H1 (cell line): ENCODE data around the gene ACAP3. TPM values are rescaled to one million over a fixed set of nuclear protein-coding genes. Genes with fewer than 3 reads are reported as not detected.

Experiments
- CTCF ChIA-PET: fragments of 300-600 bp; sonication (Branson Sonifier 250); formaldehyde crosslinking; loops from one replicate; lab custom pipeline; 2021; ENCODE audit not compliant: partially characterized antibody; lab: Charles Lee
- POLR2A ChIA-PET: fragments of 300-600 bp; sonication (Branson Sonifier 250); formaldehyde crosslinking; loops from one replicate; lab custom pipeline; 2021; ENCODE audit warnings: inconsistent platforms; ENCODE audit not compliant: partially characterized antibody; lab: Charles Lee
- DNase-seq, 2 experiments: peaks; one replicate each; pipeline versions ENCODE4 v3.0.0 to v3.0.0-alpha.2; 2010 to 2022; ENCODE audit warnings: low spot score in 2 of 2, low read depth in 1 of 2, mixed read lengths in 1 of 2
- FAIRE-seq: peaks from 2 replicates; lab custom pipeline; 2011; peaks lifted over from hg19 to GRCh38; lab: Jason Lieb, UNC
- H2AFZ ChIP-seq: 2 replicates; pipeline ENCODE4 v1.8.1; 2012; ENCODE audit warnings: low read length, inconsistent platforms
- H2AK5ac ChIP-seq: 2 replicates; pipeline ENCODE4 v1.6.1; 2013; ENCODE audit warnings: low read depth, low read length
- H2BK120ac ChIP-seq: replicated peaks from 2 replicates; pipeline ENCODE3; 2013; ENCODE audit warnings: low read depth, low read length, inconsistent platforms
- H2BK12ac ChIP-seq: 2 replicates; pipeline ENCODE4 v1.6.1; 2013; ENCODE audit warnings: low read depth, low read length
- H2BK15ac ChIP-seq: 2 replicates; pipeline ENCODE4 v1.6.1; 2013; ENCODE audit warnings: low read length
- H2BK20ac ChIP-seq: 2 replicates; pipeline ENCODE4 v1.6.1; 2013; ENCODE audit warnings: low read length
- H2BK5ac ChIP-seq: 2 replicates; pipeline ENCODE4 v1.6.1; 2013; ENCODE audit warnings: low read depth, low read length
- H3K14ac ChIP-seq: 2 replicates; pipeline ENCODE4 v1.6.1; 2013; ENCODE audit warnings: inconsistent platforms; ENCODE audit not compliant: insufficient read length
- H3K18ac ChIP-seq: 2 replicates; pipeline ENCODE4 v1.6.1; 2013; ENCODE audit warnings: low read length; ENCODE audit errors: extremely low read depth
- H3K23ac ChIP-seq: 2 replicates; pipeline ENCODE4 v1.6.1; 2013; ENCODE audit warnings: inconsistent platforms; ENCODE audit not compliant: insufficient read length
- H3K23me2 ChIP-seq: 2 replicates; pipeline ENCODE4 v1.6.1; 2013; ENCODE audit warnings: low read depth, low read length
- H3K27ac ChIP-seq: 2 replicates; pipeline ENCODE4 v1.6.1; 2011; ENCODE audit warnings: low read depth, low read length, inconsistent platforms
- H3K27me3 ChIP-seq, 4 experiments: replicated peaks in 1 of 4; 1 replicate in 1 of 4; 2 replicates in 3 of 4; pipeline versions ENCODE4 v1.6.1 to v1.8.1; 2011 to 2013; ENCODE audit warnings: low read length in 3 of 4, mild to moderate bottlenecking in 3 of 4, inconsistent platforms in 2 of 4, mixed read lengths in 2 of 4, moderate library complexity in 1 of 4; ENCODE audit not compliant: control insufficient read depth in 3 of 4, insufficient read depth in 3 of 4; ENCODE audit errors: extremely low read depth in 1 of 4
- H3K36me3 ChIP-seq, 4 experiments: 2 replicates each; pipeline versions ENCODE4 v1.6.1 to v1.8.1; 2011 to 2013; ENCODE audit warnings: mild to moderate bottlenecking in 4 of 4, low read length in 3 of 4, moderate library complexity in 2 of 4, control low read depth in 1 of 4, inconsistent platforms in 1 of 4; ENCODE audit not compliant: insufficient read depth in 4 of 4, control insufficient read depth in 2 of 4
- H3K4ac ChIP-seq: replicated peaks from 2 replicates; pipeline ENCODE3; 2013; ENCODE audit warnings: low read length, low read depth, mixed read lengths, inconsistent platforms; ENCODE audit not compliant: insufficient read length
- H3K4me1 ChIP-seq, 4 experiments: replicated peaks in 1 of 4; 1 replicate in 1 of 4; 2 replicates in 3 of 4; pipeline versions ENCODE4 v1.6.1 to v1.8.1; 2011 to 2013; ENCODE audit warnings: low read length in 3 of 4, inconsistent platforms in 2 of 4, mixed read lengths in 1 of 4; ENCODE audit not compliant: insufficient read depth in 4 of 4, control insufficient read depth in 3 of 4
- H3K4me2 ChIP-seq, 2 experiments: 2 replicates each; pipeline versions ENCODE4 v1.6.1 to v1.8.1; 2011 to 2013; ENCODE audit warnings: low read depth in 2 of 2, low read length in 2 of 2, control low read depth in 1 of 2, inconsistent platforms in 1 of 2, mild to moderate bottlenecking in 1 of 2; ENCODE audit not compliant: insufficient read depth in 1 of 2
- H3K4me3 ChIP-seq, 4 experiments: fragments of 200-600, 300-600 bp in 1 of 4; sonication (generic), shearing (Covaris generic), sonication (Bioruptor Twin) in 1 of 4; 2 replicates each; pipeline versions ENCODE4 v1.5.1 to v1.8.1; 2011 to 2016; ENCODE audit warnings: low read length in 4 of 4, low read depth in 3 of 4, control low read depth in 2 of 4, inconsistent platforms in 2 of 4, mild to moderate bottlenecking in 2 of 4, mixed read lengths in 1 of 4, moderate library complexity in 1 of 4; ENCODE audit not compliant: insufficient read depth in 2 of 4; ENCODE audit errors: extremely low read depth in 1 of 4
- H3K56ac ChIP-seq: replicated peaks from 2 replicates; pipeline ENCODE3; 2013; ENCODE audit warnings: low read depth, mild to moderate bottlenecking, mixed read lengths, low read length, inconsistent platforms; ENCODE audit not compliant: insufficient read length
- H3K79me1 ChIP-seq: 2 replicates; pipeline ENCODE4 v1.6.1; 2013; ENCODE audit warnings: low read depth, low read length, control low read depth
- H3K79me2 ChIP-seq, 2 experiments: 2 replicates each; pipeline versions ENCODE4 v1.6.1 to v1.8.1; 2012 to 2013; ENCODE audit warnings: low read length in 2 of 2, mild to moderate bottlenecking in 2 of 2, inconsistent platforms in 1 of 2; ENCODE audit not compliant: insufficient read depth in 2 of 2, control insufficient read depth in 1 of 2
- H3K9ac ChIP-seq, 4 experiments: replicated peaks in 1 of 4; 1 replicate in 1 of 4; 2 replicates in 3 of 4; pipeline versions ENCODE4 v1.6.1 to v1.8.1; 2011 to 2013; ENCODE audit warnings: low read depth in 3 of 4, low read length in 3 of 4, control low read depth in 2 of 4, mild to moderate bottlenecking in 2 of 4, moderate library complexity in 2 of 4, inconsistent platforms in 1 of 4; ENCODE audit errors: extremely low read depth in 1 of 4
- H3K9me3 ChIP-seq, 2 experiments: 2 replicates each; pipeline versions ENCODE4 v1.6.1 to v1.8.1; 2012 to 2013; ENCODE audit warnings: mild to moderate bottlenecking in 2 of 2, moderate library complexity in 2 of 2, control low read depth in 1 of 2, inconsistent platforms in 1 of 2, low read depth in 1 of 2, low read length in 1 of 2, mixed read lengths in 1 of 2; ENCODE audit not compliant: insufficient read depth in 2 of 2
- H4K20me1 ChIP-seq, 2 experiments: replicated peaks in 1 of 2; 2 replicates each; pipeline versions ENCODE3 to v1.8.1; 2011 to 2013; ENCODE audit warnings: inconsistent platforms in 2 of 2, low read length in 2 of 2, mild to moderate bottlenecking in 1 of 2; ENCODE audit not compliant: insufficient read depth in 2 of 2, control insufficient read depth in 1 of 2
- H4K5ac ChIP-seq: 2 replicates; pipeline ENCODE4 v1.6.1; 2013; ENCODE audit warnings: low read length, low read depth, mixed read lengths, inconsistent platforms; ENCODE audit not compliant: insufficient read length
- H4K8ac ChIP-seq: 2 replicates; pipeline ENCODE4 v1.8.0; 2013; ENCODE audit warnings: mild to moderate bottlenecking, moderate library complexity, low read length, inconsistent platforms; ENCODE audit not compliant: insufficient read depth; ENCODE audit errors: extremely low read depth
- H4K91ac ChIP-seq: replicated peaks from 2 replicates; pipeline ENCODE3; 2013; ENCODE audit warnings: low read length, mixed read lengths, inconsistent platforms; ENCODE audit not compliant: insufficient read length
- ASH2L ChIP-seq: fragments of 200-600, 300-600 bp; sonication (generic); IDR thresholded peaks from one replicate; pipeline ENCODE4 v1.7.1; 2017; ENCODE audit warnings: low read length
- CTBP2 ChIP-seq: IDR thresholded peaks from 2 replicates; pipeline ENCODE4 v1.7.0; 2011; ENCODE audit warnings: borderline replicate concordance, mild to moderate bottlenecking, moderate library complexity, mixed read lengths, low read length; ENCODE audit not compliant: insufficient read depth, insufficient read length
- EZH2 ChIP-seq: fragments of 200-600 bp; sonication (generic); IDR thresholded peaks from 2 replicates; pipeline ENCODE4 v1.7.1; 2012; ENCODE audit warnings: low read depth, mild to moderate bottlenecking, moderate library complexity, low read length, inconsistent platforms; ENCODE audit not compliant: severe bottlenecking
- NRF1 ChIP-seq: IDR thresholded peaks from 2 replicates; pipeline ENCODE4 v1.6.1; 2011; ENCODE audit warnings: mild to moderate bottlenecking, low read depth, low read length, improper control_type of control experiment
- POLR2A ChIP-seq, 2 experiments: IDR thresholded peaks; 1 replicate in 1 of 2; 2 replicates in 1 of 2; pipeline ENCODE4 v1.6.1; 2011; ENCODE audit warnings: low read depth in 2 of 2, low read length in 2 of 2, mild to moderate bottlenecking in 2 of 2; ENCODE audit errors: control extremely low read depth in 1 of 2
- POLR2AphosphoS5 ChIP-seq: IDR thresholded peaks from 2 replicates; pipeline ENCODE4 v1.6.1; 2011; ENCODE audit warnings: low read depth, low read length
- SRF ChIP-seq: IDR thresholded peaks from 2 replicates; pipeline ENCODE4 v1.6.1; 2011; ENCODE audit warnings: mild to moderate bottlenecking, low read depth, low read length, moderate library complexity
- TEAD4 ChIP-seq: IDR thresholded peaks from 2 replicates; pipeline ENCODE4 v1.6.1; 2012; ENCODE audit warnings: low read depth, low read length, inconsistent platforms, mixed read lengths
- USF2 ChIP-seq: IDR thresholded peaks from 2 replicates; pipeline ENCODE4 v1.6.1; 2011; ENCODE audit warnings: low read length, improper control_type of control experiment
- WGBS, 2 experiments: shearing (Covaris generic) in 1 of 2; methylation state at CpG; one replicate each; pipeline versions ENCODE4 v1.1.6 to v1.1.7; 2013 to 2015; ENCODE audit warnings: low lambda C conversion rate in 2 of 2, mixed read lengths in 2 of 2, inconsistent platforms in 1 of 2, low coverage in 1 of 2, missing lambda C conversion rate in 1 of 2; ENCODE audit not compliant: insufficient replicate concordance in 2 of 2, insufficient coverage in 1 of 2, insufficient read length in 1 of 2; ENCODE audit errors: extremely low coverage in 1 of 2, missing lambda C conversion rate in 1 of 2; 5-methylcytosine and 5-hydroxymethylcytosine counted together
- polyA plus RNA-seq, 7 experiments: library from polyadenylated mRNA; depleted of rRNA in 3 of 7; stranded (reverse) in 5 of 7; unstranded in 2 of 7; fragments of >200 nt in 5 of 7; fragments of 200-250 nt in 2 of 7; gene quantifications; 1 replicate in 5 of 7; 2 replicates in 1 of 7; 4 replicates in 1 of 7; pipeline versions ENCODE4 v1.2.1 to v1.2.3, GENCODE V29; 2011 to 2013; ENCODE audit warnings: missing spikeins in 2 of 7, mixed read lengths in 2 of 7
- total RNA-seq: library from RNA; stranded (reverse); fragmentation: NEBNext Ultra II Directional; extraction: Animal tissue kit (Norgen Biotek cat#: 25700); gene quantifications from 2 replicates; pipeline ENCODE4 v1.2.1, GENCODE V29; 2021

ACAP3 gene
- total and polyA plus RNA-seq, 2 of the 8 experiments (the other 6 are each of a cell fraction or from before 2014, with no cell fraction given) = 14.8 to 28.3 TPM

- no peak overlapping the region for H3K18ac ChIP-seq
- no peak overlapping the region for H2BK12ac ChIP-seq
- no peak overlapping the region for H3K4ac ChIP-seq
- H3K4me2 ChIP-seq = peak overlapping the region in 1 of 2 experiments; percentile 75; a peak in 2 of 4 replicates
- peaks cover 0 to 28% of the 10 kb centered on the region in 2 experiments; a peak in 3 of 4 replicates for H3K79me2 ChIP-seq
- ChIA-PET POLR2A (interaction anchor here (1.0 to 2.3 kb wide), 5 partner anchors 12 to 28 kb away, joined by 3 to 8 read pairs (median 5); partner anchors contain the start of gene AURKAIP1), CTCF (interaction anchor here (0.8 to 4.4 kb wide), 14 partner anchors 12 to 1035 kb away, joined by 3 to 34 read pairs (median 4); no protein-coding TSS in a partner anchor)
- no peak overlapping the region for H2AFZ ChIP-seq
- no peak overlapping the region for H3K27ac ChIP-seq
- H3K9me3 ChIP-seq = no peaks in the 10 kb centered on the region
- FAIRE-seq (no peak), DNase-seq (no peak)
- H4K5ac ChIP-seq = no peak overlapping the region
- no peak overlapping the region for H3K56ac ChIP-seq
- H4K8ac ChIP-seq = no peak overlapping the region
- H4K20me1 ChIP-seq = peaks cover 16 to 38% of the 10 kb centered on the region in 2 experiments
- no peak overlapping the region for H3K9ac ChIP-seq
- H3K27me3 ChIP-seq = no peaks in the 10 kb centered on the region
- no peaks in the 10 kb centered on the region for H3K36me3 ChIP-seq
- no peak overlapping the region for H2BK15ac ChIP-seq
- peaks cover 14% of the 10 kb centered on the region; the same call in 1 of the 2 replicates for H3K23me2 ChIP-seq
- H2AK5ac ChIP-seq = no peak overlapping the region
- WGBS, 2 experiments = 94% methylated on average over 9 of the region's 10 CpGs; no CpG with 5 or more reads in 1 of the 2 experiments
- no peak overlapping the region for H4K91ac ChIP-seq
- peaks cover 17% of the 10 kb centered on the region for H3K79me1 ChIP-seq
- H2BK120ac ChIP-seq = no peak overlapping the region
- no peak overlapping the region for H3K14ac ChIP-seq
- no peak overlapping the region for H3K23ac ChIP-seq
- H3K4me3 ChIP-seq = peak overlapping the region in 2 of 4 experiments; percentile 67 to 84; a peak in 4 of 8 replicates
- H2BK5ac ChIP-seq = no peak overlapping the region
- no peak overlapping the region for H2BK20ac ChIP-seq
- peaks cover 0 to 24% (median 17%) of the 10 kb centered on the region in 4 experiments; a peak in 5 of 7 replicates for H3K4me1 ChIP-seq
- TF ChIP-seq USF2 (no peak), NRF1 (no peak), CTBP2 (no peak), POLR2A (IDR thresholded peaks at IDR 0.05; ENCODE audit: control extremely low read depth in 1 of 2, low read depth in 2 of 2, low read length in 2 of 2) (no peak), TEAD4 (no peak), ASH2L (no peak), SRF (no peak), POLR2AphosphoS5 (no peak), EZH2 (no peak)
These were observed 39.4 kb upstream of the ACAP3 start for GRCh38 chr1:1347026-1347595.
